Ishikawa (cell line): ENCODE data around the gene CUBN.

ENCODE experiments used
- CEBPB ChIP-seq: IDR thresholded peaks from 2 replicates; pipeline ENCODE4 v1.6.1; 2012
- CREB1 ChIP-seq: IDR thresholded peaks from 2 replicates; pipeline ENCODE4 v1.6.1; 2012; ENCODE audit warnings: low read depth
- EGR1 ChIP-seq: IDR thresholded peaks from 2 replicates; pipeline ENCODE4 v1.6.1; 2012
- EP300 ChIP-seq: IDR thresholded peaks from 2 replicates; pipeline ENCODE4 v1.6.1; 2012; ENCODE audit warnings: borderline replicate concordance
- FOXM1 ChIP-seq: IDR thresholded peaks from 2 replicates; pipeline ENCODE4 v1.6.1; 2012; ENCODE audit warnings: low read depth, borderline replicate concordance
- RAD21 ChIP-seq: IDR thresholded peaks from 2 replicates; pipeline ENCODE4 v1.6.1; 2012; ENCODE audit warnings: low read depth
- TCF12 ChIP-seq: IDR thresholded peaks from 2 replicates; pipeline ENCODE4 v1.6.1; 2012; ENCODE audit warnings: low read depth
- TEAD4 ChIP-seq: IDR thresholded peaks from 2 replicates; pipeline ENCODE4 v1.6.1; 2012
- TF ChIP-seq, protein P1 (sequence below): IDR thresholded peaks from 2 replicates; pipeline ENCODE4 v1.6.1; 2012; ENCODE audit warnings: low read depth, mild to moderate bottlenecking
- TF ChIP-seq, protein P2 (sequence below): IDR thresholded peaks from 2 replicates; pipeline ENCODE4 v1.6.1; 2012
- TF ChIP-seq, protein P3 (sequence below): IDR thresholded peaks from 2 replicates; pipeline ENCODE4 v1.6.1; 2012

DNA sequence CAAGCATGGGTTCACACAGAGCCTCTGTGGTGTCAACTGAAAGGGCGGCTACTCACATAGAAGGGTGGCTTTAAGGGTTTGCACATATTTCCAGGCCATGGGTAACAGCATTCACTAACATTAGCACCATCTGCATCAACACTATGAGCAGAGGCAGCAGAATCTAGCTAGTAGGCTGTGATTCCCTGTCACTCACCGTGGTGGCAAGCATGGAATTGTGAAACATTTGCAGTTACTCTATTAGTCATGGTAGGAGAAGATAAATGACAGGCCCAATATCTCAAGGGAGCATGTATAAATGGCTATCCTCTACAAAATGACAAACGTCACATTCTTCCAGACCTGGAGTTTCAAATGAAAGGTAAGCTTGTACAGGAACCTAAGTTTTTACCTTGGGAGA is 32.2 kb upstream of the CUBN start:
- TF ChIP-seq EP300 (no peak), CEBPB (no peak), EGR1 (no peak), FOXM1 (no peak), TCF12 (no peak), CREB1 (no peak), RAD21 (no peak), TEAD4 (no peak)
- TF ChIP-seq, protein P1, sequence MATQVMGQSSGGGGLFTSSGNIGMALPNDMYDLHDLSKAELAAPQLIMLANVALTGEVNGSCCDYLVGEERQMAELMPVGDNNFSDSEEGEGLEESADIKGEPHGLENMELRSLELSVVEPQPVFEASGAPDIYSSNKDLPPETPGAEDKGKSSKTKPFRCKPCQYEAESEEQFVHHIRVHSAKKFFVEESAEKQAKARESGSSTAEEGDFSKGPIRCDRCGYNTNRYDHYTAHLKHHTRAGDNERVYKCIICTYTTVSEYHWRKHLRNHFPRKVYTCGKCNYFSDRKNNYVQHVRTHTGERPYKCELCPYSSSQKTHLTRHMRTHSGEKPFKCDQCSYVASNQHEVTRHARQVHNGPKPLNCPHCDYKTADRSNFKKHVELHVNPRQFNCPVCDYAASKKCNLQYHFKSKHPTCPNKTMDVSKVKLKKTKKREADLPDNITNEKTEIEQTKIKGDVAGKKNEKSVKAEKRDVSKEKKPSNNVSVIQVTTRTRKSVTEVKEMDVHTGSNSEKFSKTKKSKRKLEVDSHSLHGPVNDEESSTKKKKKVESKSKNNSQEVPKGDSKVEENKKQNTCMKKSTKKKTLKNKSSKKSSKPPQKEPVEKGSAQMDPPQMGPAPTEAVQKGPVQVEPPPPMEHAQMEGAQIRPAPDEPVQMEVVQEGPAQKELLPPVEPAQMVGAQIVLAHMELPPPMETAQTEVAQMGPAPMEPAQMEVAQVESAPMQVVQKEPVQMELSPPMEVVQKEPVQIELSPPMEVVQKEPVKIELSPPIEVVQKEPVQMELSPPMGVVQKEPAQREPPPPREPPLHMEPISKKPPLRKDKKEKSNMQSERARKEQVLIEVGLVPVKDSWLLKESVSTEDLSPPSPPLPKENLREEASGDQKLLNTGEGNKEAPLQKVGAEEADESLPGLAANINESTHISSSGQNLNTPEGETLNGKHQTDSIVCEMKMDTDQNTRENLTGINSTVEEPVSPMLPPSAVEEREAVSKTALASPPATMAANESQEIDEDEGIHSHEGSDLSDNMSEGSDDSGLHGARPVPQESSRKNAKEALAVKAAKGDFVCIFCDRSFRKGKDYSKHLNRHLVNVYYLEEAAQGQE, result no peak
- TF ChIP-seq, protein P2, sequence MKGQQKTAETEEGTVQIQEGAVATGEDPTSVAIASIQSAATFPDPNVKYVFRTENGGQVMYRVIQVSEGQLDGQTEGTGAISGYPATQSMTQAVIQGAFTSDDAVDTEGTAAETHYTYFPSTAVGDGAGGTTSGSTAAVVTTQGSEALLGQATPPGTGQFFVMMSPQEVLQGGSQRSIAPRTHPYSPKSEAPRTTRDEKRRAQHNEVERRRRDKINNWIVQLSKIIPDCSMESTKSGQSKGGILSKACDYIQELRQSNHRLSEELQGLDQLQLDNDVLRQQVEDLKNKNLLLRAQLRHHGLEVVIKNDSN, result no peak
- TF ChIP-seq, protein P3, sequence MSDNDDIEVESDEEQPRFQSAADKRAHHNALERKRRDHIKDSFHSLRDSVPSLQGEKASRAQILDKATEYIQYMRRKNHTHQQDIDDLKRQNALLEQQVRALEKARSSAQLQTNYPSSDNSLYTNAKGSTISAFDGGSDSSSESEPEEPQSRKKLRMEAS, result no peak
